ENCODE results near the gene CYP4Z1.

DNA sequence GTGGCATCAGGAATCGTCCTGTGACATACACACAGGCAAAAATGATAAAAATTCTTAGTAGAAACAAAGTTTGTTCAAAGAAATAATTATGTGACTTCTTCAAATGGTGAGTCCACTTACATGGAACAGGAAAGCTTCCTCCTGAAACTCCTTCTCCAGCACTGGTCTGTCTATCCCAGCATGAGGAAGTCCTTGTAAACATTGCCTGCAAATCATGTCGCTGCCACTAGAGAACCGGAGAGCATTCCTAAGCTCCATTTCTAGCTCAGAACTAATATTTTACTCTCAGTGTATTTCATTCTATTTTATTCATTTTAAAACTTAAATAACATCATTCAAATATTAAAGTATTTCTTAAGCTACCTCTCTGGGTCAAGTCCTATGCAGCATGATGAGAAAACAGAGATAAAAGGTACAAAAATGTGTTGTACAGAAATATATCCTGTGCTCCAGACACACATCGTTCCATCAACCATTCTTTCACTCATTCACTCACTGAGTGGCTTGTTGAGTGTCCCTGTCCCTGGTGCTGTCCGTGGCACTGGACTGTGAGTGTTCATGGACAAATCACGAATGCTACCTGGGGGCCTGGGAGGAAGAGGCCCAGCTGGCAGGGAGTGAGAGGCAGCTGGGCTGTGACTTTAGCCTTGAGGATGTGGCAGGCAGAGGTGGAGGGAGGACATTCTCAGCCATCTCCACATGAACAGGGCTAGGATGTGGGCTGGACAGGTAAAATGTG is 80.2 kb downstream of the CYP4Z1 start:
- no peak for TF ChIP-seq GATA2 (IDR thresholded peaks at IDR 0.05; ENCODE audit: low read depth, low read length)
- no peak for TF ChIP-seq GATA3 (IDR thresholded peaks at IDR 0.05; ENCODE audit: low read depth, low read length)

Data from SH-SY5Y (cell line).